A673 (cell line): ENCODE results near the gene TAX1BP3. TPM values are rescaled to one million over a fixed set of nuclear protein-coding genes. Genes with fewer than 3 reads are reported as not detected.

ENCODE experiments used
- BruUV-seq: library from RNA; stranded (reverse); fragments of 400-500 nt; replicated peaks from 2 replicates; lab custom pipeline; 2021; lab: Mats Ljungman, UMichigan
- CTCF ChIA-PET: fragments of 300-600 bp; sonication (Branson Sonifier 250); formaldehyde crosslinking; loops from one replicate; lab custom pipeline; 2022; ENCODE audit warnings: antibody characterized with exemption; lab: Charles Lee
- POLR2A ChIA-PET: fragments of 300-600 bp; sonication (Branson Sonifier 250); formaldehyde crosslinking; loops from one replicate; lab custom pipeline; 2022; ENCODE audit warnings: antibody characterized with exemption; ENCODE audit not compliant: low non-redundant PET; lab: Charles Lee
- DNase-seq: peaks from one replicate; pipeline ENCODE4 v3.0.0-alpha.2; 2015; ENCODE audit warnings: low spot score
- H3K27ac ChIP-seq: fragments of 200-600 bp; sonication (generic); 2 replicates; pipeline ENCODE4 v1.5.1; 2016; ENCODE audit warnings: mixed run types, low read depth, mild to moderate bottlenecking, mixed read lengths, antibody characterized with exemption, low read length; ENCODE audit not compliant: poor library complexity, severe bottlenecking
- H3K27me3 ChIP-seq: fragments of 200-600 bp; sonication (generic); replicated peaks from 2 replicates; pipeline ENCODE4 v1.6.1; 2017; ENCODE audit warnings: mixed run types, low read depth, mild to moderate bottlenecking, mixed read lengths, antibody characterized with exemption, low read length; ENCODE audit not compliant: insufficient read depth, poor library complexity
- H3K36me3 ChIP-seq: fragments of 200-600 bp; sonication (generic); 2 replicates; pipeline ENCODE4 v1.6.1; 2016; ENCODE audit warnings: mixed run types, mild to moderate bottlenecking, mixed read lengths, antibody characterized with exemption, low read length; ENCODE audit not compliant: insufficient read depth, poor library complexity, severe bottlenecking
- H3K4me1 ChIP-seq: fragments of 200-600 bp; sonication (generic); 2 replicates; pipeline ENCODE4 v1.6.1; 2017; ENCODE audit warnings: mixed run types, mild to moderate bottlenecking, mixed read lengths, antibody characterized with exemption, low read length; ENCODE audit not compliant: insufficient read depth, poor library complexity, severe bottlenecking
- H3K4me3 ChIP-seq: fragments of 200-600 bp; sonication (generic); 2 replicates; pipeline ENCODE4 v1.5.1; 2016; ENCODE audit warnings: low read depth, mixed run types, mild to moderate bottlenecking, mixed read lengths, low read length; ENCODE audit not compliant: poor library complexity, severe bottlenecking
- H3K9me3 ChIP-seq: fragments of 200-600 bp; sonication (generic); 2 replicates; pipeline ENCODE4 v1.6.1; 2016; ENCODE audit warnings: mixed run types, low read depth, mild to moderate bottlenecking, mixed read lengths, antibody characterized with exemption, low read length; ENCODE audit not compliant: poor library complexity, severe bottlenecking
- CTCF ChIP-seq: fragments of 300-800, 200-600 bp; sonication (generic); conservative IDR thresholded peaks from 2 replicates; pipeline ENCODE4 v1.5.1; 2017; ENCODE audit warnings: low read depth, mild to moderate bottlenecking, antibody characterized with exemption, low read length, moderate library complexity, mixed read lengths
- EZH2 ChIP-seq: fragments of 200-600 bp; sonication (generic); IDR thresholded peaks from 2 replicates; pipeline ENCODE4 v1.6.1; 2017; ENCODE audit warnings: borderline replicate concordance, low read depth, mild to moderate bottlenecking, mixed read lengths, antibody characterized with exemption, low read length; ENCODE audit not compliant: poor library complexity, severe bottlenecking
- intact Hi-C: fragments of 100-400 bp; cut with micrococcal nuclease; formaldehyde crosslinking; loops from one replicate; pipeline ENCODE4 v1.10.0; 2022; ENCODE audit not compliant: unreplicated experiment
- total RNA-seq: library from RNA; stranded (reverse); gene quantifications from 2 replicates; pipeline ENCODE4 v1.2.3, GENCODE V29; 2021

The TAX1BP3 gene
- total RNA-seq, 1 experiment from 2014 or later, result 92.5 TPM

- Histone ChIP-seq H3K4me1 (no peaks in the 10 kb centered on the region), H3K27me3 (no peaks in the 10 kb centered on the region), H3K27ac (no peak overlapping the region), H3K36me3 (no peaks in the 10 kb centered on the region), H3K4me3 (no peak overlapping the region), H3K9me3 (no peaks in the 10 kb centered on the region)
- intact Hi-C loops, result loop anchor here (10.0 kb wide), 1 partner anchor 596 kb away; no protein-coding TSS in a partner anchor
- CTCF ChIA-PET, result no interaction called here
- POLR2A ChIA-PET, result no interaction called here
- BruUV-seq, result no TSS peak
- no peak for TF ChIP-seq EZH2
- TF ChIP-seq CTCF, result no peak
- DNase-seq, result no peak
Measured at GRCh38 chr17:3641014-3641413, 27.4 kb downstream of the TAX1BP3 start.

DNA sequence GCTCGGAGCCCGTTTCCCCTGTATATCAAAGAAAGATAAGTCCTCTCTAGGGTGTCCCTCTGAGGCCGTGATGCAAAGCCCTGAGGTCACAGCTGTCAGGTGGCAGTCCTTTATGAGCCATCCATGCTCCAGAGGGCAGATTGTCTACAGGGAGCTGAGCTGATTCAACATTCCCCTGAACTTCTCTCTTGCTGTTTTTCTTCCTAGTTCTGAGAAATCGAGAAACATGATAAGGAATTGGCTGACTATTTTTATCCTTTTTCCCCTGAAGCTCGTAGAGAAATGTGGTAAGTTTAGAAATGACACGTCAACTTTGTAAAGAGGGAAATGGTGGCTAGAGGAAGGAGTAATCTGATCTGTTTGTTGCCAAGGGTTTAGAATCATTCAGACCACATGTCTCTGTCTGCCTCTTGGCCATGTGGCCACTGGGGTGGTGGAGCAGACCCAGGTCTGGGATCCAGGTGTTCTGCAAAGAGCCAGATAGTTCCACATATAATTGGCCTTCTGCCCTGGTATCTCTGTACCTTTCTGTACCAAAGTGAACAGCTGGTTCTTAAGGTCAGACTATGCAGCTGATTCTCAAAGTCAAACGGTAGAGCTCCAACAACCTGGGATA is 28.3 kb downstream of the TAX1BP3 start:
- H3K4me1 ChIP-seq, result no peaks in the 10 kb centered on the region
- no TSS peak for BruUV-seq
- ChIA-PET POLR2A (no interaction called here), CTCF (no interaction called here)
- no peak for DNase-seq
- H3K4me3 ChIP-seq, result no peak overlapping the region
- TF ChIP-seq CTCF (no peak), EZH2 (no peak)
- no peaks in the 10 kb centered on the region for H3K27me3 ChIP-seq
- H3K36me3 ChIP-seq, result no peaks in the 10 kb centered on the region
- no peaks in the 10 kb centered on the region for H3K9me3 ChIP-seq
- intact Hi-C loops, result loop anchor here (10.0 kb wide), 1 partner anchor 595 kb away; no protein-coding TSS in a partner anchor
- no peak overlapping the region for H3K27ac ChIP-seq

DNA sequence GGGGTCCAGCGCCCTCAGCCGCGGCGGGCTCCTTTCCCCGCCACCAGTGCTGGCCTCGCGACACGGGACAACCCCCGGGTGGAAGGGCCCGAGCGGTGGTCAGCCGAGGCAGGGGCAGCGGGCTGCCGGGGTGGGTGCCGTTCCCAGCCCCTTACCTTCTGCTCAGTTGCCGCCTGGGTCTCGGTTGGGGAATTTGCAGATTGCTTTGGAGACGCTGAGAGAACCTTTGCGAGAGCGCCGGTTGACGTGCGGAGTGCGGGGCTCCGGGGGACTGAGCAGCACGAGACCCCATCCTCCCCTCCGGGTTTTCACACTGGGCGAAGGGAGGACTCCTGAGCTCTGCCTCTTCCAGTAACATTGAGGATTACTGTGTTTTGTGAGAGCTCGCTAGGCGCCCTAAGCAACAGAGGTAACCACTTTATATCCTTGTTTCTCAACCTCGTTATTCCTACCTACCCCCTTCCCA is 31.4 kb downstream of the TAX1BP3 start:
- TSS peak; percentile 56 for BruUV-seq
- Histone ChIP-seq H3K27ac (peak overlapping the region; percentile 94), H3K4me1 (no peaks in the 10 kb centered on the region), H3K4me3 (peak overlapping the region; percentile 94), H3K27me3 (no peaks in the 10 kb centered on the region), H3K9me3 (no peaks in the 10 kb centered on the region), H3K36me3 (no peaks in the 10 kb centered on the region)
- TF ChIP-seq CTCF (no peak), EZH2 (no peak)
- ChIA-PET POLR2A (no interaction called here), CTCF (interaction anchor here (0.8 to 1.0 kb wide), 2 partner anchors 277 to 588 kb away, joined by 3 to 5 read pairs; no protein-coding TSS in a partner anchor)
- intact Hi-C loops, result no loop called here
- DNase-seq, result peak; percentile 17
